Activated CD8-positive, alpha-beta memory T cell treated with anti-CD3 and anti-CD28 coated beads for 24 hours (primary cell): ENCODE measurements around the gene ARSG.

Source experiments
- DNase-seq: peaks from one replicate; pipeline ENCODE4 v3.0.0-alpha.2; 2020

Gene ARSG

GRCh38 chr17:68379692-68380677, 88.7 kb downstream of the ARSG start:
- no peak for DNase-seq

GRCh38 chr17:68381076-68381900, 90.0 kb downstream of the ARSG start:
- no peak for DNase-seq

GRCh38 chr17:68382582-68383085, 91.3 kb downstream of the ARSG start:
- DNase-seq, result no peak

- DNase-seq, result no peak
Observed at GRCh38 chr17:68383120-68383442, 91.8 kb downstream of the ARSG start.

- DNase-seq, result no peak
Observed at GRCh38 chr17:68383443-68384321, 92.4 kb downstream of the ARSG start.

GRCh38 chr17:68384471-68384870, 93.2 kb downstream of the ARSG start:
- DNase-seq, result no peak

- no peak for DNase-seq
Observed at GRCh38 chr17:68384941-68385340, 93.6 kb downstream of the ARSG start.

GRCh38 chr17:68385490-68386215, 94.4 kb downstream of the ARSG start:
- no peak for DNase-seq

- DNase-seq, result no peak
Observed at GRCh38 chr17:68387435-68388218, 96.3 kb downstream of the ARSG start.

- DNase-seq, result peak; percentile 42
Observed at GRCh38 chr17:68389041-68389440, 97.7 kb downstream of the ARSG start.

- peak; percentile 47 for DNase-seq
Observed at GRCh38 chr17:68390888-68391545, 99.7 kb downstream of the ARSG start.

GRCh38 chr17:68391561-68392268, 100.4 kb downstream of the ARSG start:
- DNase-seq, result peak; percentile 47

- no peak for DNase-seq
Observed at GRCh38 chr17:68394608-68395331, 103.5 kb downstream of the ARSG start.

GRCh38 chr17:68396226-68397107, 105.2 kb downstream of the ARSG start:
- DNase-seq, result no peak

- no peak for DNase-seq
Observed at GRCh38 chr17:68397108-68397536, 105.8 kb downstream of the ARSG start.

GRCh38 chr17:68398691-68399637, 107.7 kb downstream of the ARSG start:
- DNase-seq, result peak; percentile 73
